ENCODE measurements around the gene CREB5.

Gene CREB5

GRCh38 chr7:28406192-28406591 is 6.1 kb upstream of the CREB5 start:
- in situ Hi-C loops (cut with MboI; ENCODE audit: low sequenced_read_pairs) = no loop called here

- in situ Hi-C loops (cut with MboI; ENCODE audit: low sequenced_read_pairs) = no loop called here
These were observed 4.7 kb upstream of the CREB5 start for GRCh38 chr7:28407651-28408050.

- in situ Hi-C loops (cut with MboI; ENCODE audit: low sequenced_read_pairs) = no loop called here
These were observed 4.0 kb upstream of the CREB5 start for GRCh38 chr7:28408105-28408959.

DNA sequence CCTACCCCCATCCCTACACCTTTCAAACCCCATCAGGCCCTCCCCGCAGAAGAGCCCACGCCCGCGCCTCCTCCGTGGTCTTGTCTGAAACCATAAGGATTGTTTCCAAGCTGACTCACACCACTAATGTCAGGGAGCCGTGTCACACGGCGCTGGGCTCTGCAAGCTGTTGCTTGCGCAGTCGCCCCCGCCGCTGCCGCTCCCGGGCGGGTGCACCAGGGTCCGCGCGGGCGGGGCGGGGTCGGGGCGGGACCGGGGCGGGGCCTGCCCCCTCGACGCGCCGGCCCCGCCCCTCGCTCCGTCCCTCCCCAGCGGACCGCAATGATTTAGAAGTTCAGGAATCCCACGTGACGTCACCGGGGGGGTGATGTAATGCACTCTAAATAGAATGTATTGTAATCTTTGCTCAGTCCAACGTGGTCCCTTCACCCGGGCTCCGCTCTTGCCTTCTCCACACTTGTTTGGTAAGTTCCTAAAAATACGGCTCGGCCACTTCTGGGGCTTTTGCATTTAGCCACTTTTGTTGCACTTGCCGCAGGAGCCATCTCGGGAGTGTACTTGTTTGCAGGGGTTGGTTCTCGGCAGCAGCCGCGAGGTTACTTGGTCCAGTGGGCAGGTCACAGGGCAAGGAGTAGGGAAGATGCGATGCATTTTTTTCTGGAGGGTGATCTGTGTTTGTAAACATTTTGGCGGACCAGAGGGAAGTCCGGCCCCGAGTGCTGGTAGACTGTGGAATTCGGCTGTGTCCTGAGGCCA is 3.2 kb upstream of the CREB5 start:
- in situ Hi-C loops (cut with MboI; ENCODE audit: low sequenced_read_pairs) = no loop called here

DNA sequence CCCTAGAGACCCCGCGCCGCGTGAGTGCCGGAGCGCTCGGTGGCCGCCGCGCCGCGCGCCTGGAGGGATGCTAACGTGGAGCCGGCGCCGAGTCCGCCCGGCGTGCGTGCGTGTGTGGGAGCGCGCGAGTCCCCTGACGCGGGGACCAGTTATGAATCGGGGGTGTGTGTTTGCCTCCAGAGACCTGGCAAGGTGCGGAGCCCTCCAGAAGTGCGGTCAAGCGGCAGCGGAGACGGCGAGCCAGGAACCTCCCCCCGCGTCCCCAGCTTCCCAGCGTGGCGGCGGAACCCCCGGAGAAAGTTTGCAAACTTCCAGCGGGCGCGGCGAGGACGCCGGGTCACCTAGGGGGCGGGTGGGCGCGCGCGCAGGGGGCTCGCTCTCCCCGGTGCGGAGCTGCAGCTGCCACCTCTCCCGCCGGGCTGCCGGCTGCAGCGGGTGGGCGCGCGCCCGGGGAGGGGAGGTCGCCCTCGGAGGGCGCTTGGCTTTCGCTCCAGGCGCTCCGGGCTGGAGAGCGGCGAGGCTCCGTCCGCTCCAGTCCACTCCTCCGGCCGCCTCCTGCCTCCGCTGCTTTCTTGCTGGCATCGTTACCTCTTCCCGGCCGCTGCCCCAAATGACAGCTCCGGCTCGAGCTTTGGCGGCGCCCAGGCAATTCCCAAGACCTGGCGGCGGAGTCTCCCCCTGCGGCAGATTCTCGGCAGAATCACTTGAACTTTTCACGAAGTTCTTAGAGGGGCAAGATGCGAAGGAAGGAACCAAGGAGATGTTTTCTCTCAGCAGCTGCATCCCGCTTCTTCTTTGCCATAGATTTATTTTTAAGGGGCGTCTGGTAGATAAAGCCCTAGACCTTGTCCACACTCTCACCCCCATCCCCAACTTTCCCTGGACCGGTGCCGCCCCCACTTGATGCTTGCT is 2.3 kb upstream of the CREB5 start:
- in situ Hi-C loops (cut with MboI; ENCODE audit: low sequenced_read_pairs) = no loop called here

DNA sequence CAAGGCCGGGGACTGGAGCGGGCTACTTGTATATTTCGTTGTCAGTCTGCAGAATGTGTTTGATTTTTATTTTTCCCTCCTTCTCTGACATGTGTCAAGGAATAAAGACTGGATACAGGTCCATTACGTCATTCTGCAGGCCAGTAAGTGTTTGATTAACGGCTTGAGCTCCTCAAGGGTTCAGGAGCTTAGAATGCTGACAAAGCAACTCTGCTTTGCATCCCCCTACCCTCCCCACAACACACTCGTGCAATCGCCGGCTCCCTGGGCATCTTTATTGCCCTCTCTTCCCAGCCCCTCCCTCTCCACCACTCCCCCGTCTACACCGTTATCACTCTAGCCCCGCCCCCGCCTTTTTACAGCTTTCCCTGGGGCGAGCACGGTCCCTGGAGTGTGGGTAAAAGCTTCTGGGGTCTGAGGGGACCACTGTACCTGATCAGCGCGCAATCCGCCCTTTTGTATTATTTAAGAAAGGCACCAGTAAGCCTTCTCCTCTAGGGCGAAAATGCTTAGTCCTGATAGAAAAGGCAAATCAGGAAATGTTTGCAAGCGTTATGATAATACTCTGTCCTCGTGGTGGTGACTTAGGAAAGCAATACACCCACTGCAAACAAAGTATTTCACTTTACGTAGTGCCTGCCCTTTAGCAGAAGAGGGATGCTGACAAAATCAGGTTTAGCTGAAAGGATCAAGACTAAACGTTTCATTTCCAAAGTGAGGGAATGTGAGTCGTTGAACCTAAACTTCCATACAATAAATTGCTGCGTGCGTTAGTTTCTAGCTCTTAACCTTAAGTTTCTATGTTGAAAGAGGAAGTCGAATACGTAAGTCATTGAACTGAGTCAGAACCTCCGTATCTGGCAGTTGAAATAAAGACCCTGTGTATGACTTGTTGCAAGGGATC is 1.4 kb upstream of the CREB5 start:
- in situ Hi-C loops (cut with MboI; ENCODE audit: low sequenced_read_pairs) = no loop called here

GRCh38 chr7:28413011-28413410 is 693 bp downstream of the CREB5 start:
- in situ Hi-C loops (cut with MboI; ENCODE audit: low sequenced_read_pairs) = no loop called here

DNA sequence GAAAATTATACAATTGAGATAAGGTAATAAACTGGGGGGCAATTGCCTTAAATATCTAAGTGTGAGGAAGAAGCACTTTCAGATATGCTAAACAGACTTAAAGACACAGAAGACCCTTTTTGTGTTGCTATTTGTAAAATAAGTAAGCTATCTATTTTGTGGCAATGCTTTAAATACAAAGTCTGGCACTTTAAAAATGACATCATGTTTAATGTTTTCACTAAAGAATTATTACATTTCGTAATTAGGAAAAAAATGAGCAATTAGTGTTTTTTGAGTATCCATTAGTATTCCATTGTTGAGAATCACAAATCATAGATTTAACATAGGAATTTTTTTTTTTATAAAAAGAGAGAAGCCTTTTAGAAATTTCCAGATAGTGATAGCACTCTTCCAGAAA is 2.1 kb downstream of the CREB5 start:
- in situ Hi-C loops (cut with MboI; ENCODE audit: low sequenced_read_pairs) = no loop called here

DNA sequence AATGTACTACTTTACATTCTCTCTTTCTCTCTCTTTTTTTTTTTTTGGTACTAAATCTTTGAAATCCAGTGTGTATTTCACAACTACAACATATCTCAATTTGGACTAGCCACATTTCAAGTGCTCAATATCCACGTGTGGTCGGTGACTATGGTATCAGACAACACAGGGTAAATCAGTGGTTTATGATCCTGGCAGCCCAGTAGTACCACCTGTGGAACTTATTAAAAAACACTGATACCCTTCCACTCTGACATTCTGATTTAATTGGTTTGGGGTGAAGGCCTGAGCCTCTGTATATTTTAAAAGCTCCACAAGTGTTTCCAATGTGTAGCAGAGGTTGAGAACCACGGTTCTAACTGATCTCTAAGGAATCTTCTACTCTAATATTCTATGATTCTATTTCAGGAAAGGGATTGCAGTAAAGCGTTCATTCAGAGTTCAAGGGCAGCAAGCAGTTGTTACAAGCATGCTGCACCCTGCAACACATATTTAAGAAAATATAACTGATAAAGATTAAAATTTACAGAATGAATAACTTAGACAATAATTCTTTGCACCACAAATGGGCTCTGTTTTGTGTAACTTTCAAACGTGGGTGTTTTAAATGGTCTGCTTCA is 5.1 kb downstream of the CREB5 start:
- in situ Hi-C loops (cut with MboI; ENCODE audit: low sequenced_read_pairs) = no loop called here

- in situ Hi-C loops (cut with MboI; ENCODE audit: low sequenced_read_pairs) = no loop called here
These were observed 6.0 kb downstream of the CREB5 start for GRCh38 chr7:28418311-28418710.

GRCh38 chr7:28418966-28419365 is 6.6 kb downstream of the CREB5 start:
- in situ Hi-C loops (cut with MboI; ENCODE audit: low sequenced_read_pairs) = no loop called here

GRCh38 chr7:28419716-28420115 is 7.4 kb downstream of the CREB5 start:
- in situ Hi-C loops (cut with MboI; ENCODE audit: low sequenced_read_pairs) = no loop called here

DNA sequence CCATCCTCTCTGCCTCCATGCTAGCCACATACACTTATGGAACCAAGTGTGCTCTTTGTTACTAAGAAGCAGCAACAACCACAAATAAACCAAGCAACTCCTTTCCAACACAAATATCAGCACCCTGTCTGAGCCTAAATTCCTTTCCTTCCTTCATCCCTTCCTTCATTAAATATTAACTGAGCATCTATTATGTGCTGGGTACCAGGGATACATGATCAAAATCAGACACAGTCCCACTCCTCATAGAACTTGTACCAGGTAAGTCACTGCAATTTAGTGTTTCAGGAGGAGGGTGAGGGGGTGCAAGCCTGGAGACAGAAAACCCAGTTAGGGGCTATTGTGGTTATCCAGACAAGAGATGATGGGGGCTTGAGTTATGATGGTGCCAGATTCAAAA is 10.8 kb downstream of the CREB5 start:
- in situ Hi-C loops (cut with MboI; ENCODE audit: low sequenced_read_pairs) = no loop called here

DNA sequence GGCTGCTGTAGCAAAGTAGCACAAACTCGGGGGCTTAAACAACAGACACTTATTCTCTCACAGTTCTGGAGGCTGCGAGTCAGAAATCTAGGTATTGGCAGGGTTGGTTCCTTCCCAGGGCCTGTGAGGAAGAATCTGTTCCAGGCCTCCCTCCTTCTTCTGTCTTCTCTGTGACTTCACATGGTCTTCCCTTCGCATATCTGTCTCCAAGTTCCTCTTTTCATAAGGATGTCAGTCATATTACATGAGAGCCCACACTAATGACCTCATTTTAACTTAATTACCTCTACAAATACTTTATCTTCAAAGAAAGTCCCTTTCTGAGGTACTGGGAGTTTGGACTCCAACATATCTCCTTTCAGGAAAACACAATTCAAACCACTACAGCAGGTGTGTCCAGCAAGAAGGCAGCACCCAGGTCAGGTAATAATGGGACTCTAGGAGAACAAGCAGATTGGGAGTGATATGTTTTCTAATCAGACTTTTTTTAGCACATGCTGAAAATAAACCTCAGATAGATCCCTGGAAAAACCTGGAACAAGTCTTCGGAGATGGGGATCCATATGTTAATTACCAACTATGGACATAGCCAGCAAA is 11.7 kb downstream of the CREB5 start:
- in situ Hi-C loops (cut with MboI; ENCODE audit: low sequenced_read_pairs) = no loop called here

GRCh38 chr7:28425496-28425895 is 13.2 kb downstream of the CREB5 start:
- in situ Hi-C loops (cut with MboI; ENCODE audit: low sequenced_read_pairs) = no loop called here

DNA sequence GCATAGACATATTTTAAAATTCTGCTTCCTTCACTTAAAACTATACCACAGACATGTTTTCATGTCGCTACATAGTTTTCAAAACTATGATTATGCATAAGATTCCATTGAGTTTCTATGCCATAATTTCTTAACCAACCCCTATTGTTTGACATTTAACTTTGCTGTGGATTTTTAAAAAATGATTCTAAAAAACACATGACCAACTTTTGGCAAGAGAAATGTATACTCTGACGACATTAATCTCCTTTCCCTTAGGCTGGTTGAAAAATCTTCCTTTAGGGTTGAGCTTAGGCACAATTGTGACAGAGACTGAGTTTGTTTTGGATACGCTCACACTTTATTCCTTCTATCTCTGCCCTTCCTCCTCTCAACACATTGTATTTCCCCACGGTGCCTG is 14.9 kb downstream of the CREB5 start:
- in situ Hi-C loops (cut with MboI; ENCODE audit: low sequenced_read_pairs) = no loop called here

GRCh38 chr7:28430616-28431015 is 18.3 kb downstream of the CREB5 start:
- in situ Hi-C loops (cut with MboI; ENCODE audit: low sequenced_read_pairs) = no loop called here

DNA sequence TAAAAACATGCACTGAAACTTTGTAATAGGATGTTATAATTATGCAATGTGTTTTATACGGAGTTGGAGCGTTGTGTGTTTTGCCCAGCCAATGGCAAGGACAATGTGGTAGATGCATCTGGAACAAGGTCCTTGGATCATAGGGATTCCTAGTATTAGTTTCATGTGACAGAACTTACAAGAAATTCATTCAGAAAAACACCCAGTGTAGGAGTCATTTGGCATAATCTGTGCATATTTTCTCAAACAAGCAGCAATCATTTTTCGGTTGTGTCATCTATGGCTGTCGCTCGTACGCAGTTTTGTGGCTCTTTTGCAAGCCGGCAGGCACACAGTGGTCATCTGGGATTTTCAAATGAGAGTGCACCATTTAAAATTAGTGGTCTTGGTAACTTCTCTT is 19.8 kb downstream of the CREB5 start:
- in situ Hi-C loops (cut with MboI; ENCODE audit: low sequenced_read_pairs) = no loop called here

GRCh38 chr7:28433039-28433438 is 20.7 kb downstream of the CREB5 start:
- in situ Hi-C loops (cut with MboI; ENCODE audit: low sequenced_read_pairs) = no loop called here

Data from hTERT RPE-1 (cell line).